H1 (cell line): ENCODE data around the gene CHAT. TPM values are rescaled to one million over a fixed set of nuclear protein-coding genes. Genes with fewer than 3 reads are reported as not detected.

Experiments
- CTCF ChIA-PET: fragments of 300-600 bp; sonication (Branson Sonifier 250); formaldehyde crosslinking; loops from one replicate; lab custom pipeline; 2021; ENCODE audit not compliant: partially characterized antibody; lab: Charles Lee
- POLR2A ChIA-PET: fragments of 300-600 bp; sonication (Branson Sonifier 250); formaldehyde crosslinking; loops from one replicate; lab custom pipeline; 2021; ENCODE audit warnings: inconsistent platforms; ENCODE audit not compliant: partially characterized antibody; lab: Charles Lee
- DNase-seq, 2 experiments: peaks; one replicate each; pipeline versions ENCODE4 v3.0.0 to v3.0.0-alpha.2; 2010 to 2022; ENCODE audit warnings: low spot score in 2 of 2, low read depth in 1 of 2, mixed read lengths in 1 of 2
- FAIRE-seq: peaks from 2 replicates; lab custom pipeline; 2011; peaks lifted over from hg19 to GRCh38; lab: Jason Lieb, UNC
- H2AFZ ChIP-seq: 2 replicates; pipeline ENCODE4 v1.8.1; 2012; ENCODE audit warnings: low read length, inconsistent platforms
- H2AK5ac ChIP-seq: 2 replicates; pipeline ENCODE4 v1.6.1; 2013; ENCODE audit warnings: low read depth, low read length
- H2BK120ac ChIP-seq: replicated peaks from 2 replicates; pipeline ENCODE3; 2013; ENCODE audit warnings: low read depth, low read length, inconsistent platforms
- H2BK12ac ChIP-seq: 2 replicates; pipeline ENCODE4 v1.6.1; 2013; ENCODE audit warnings: low read depth, low read length
- H2BK15ac ChIP-seq: 2 replicates; pipeline ENCODE4 v1.6.1; 2013; ENCODE audit warnings: low read length
- H2BK20ac ChIP-seq: 2 replicates; pipeline ENCODE4 v1.6.1; 2013; ENCODE audit warnings: low read length
- H2BK5ac ChIP-seq: 2 replicates; pipeline ENCODE4 v1.6.1; 2013; ENCODE audit warnings: low read depth, low read length
- H3K14ac ChIP-seq: 2 replicates; pipeline ENCODE4 v1.6.1; 2013; ENCODE audit warnings: inconsistent platforms; ENCODE audit not compliant: insufficient read length
- H3K18ac ChIP-seq: 2 replicates; pipeline ENCODE4 v1.6.1; 2013; ENCODE audit warnings: low read length; ENCODE audit errors: extremely low read depth
- H3K23ac ChIP-seq: 2 replicates; pipeline ENCODE4 v1.6.1; 2013; ENCODE audit warnings: inconsistent platforms; ENCODE audit not compliant: insufficient read length
- H3K23me2 ChIP-seq: 2 replicates; pipeline ENCODE4 v1.6.1; 2013; ENCODE audit warnings: low read depth, low read length
- H3K27ac ChIP-seq: 2 replicates; pipeline ENCODE4 v1.6.1; 2011; ENCODE audit warnings: low read depth, low read length, inconsistent platforms
- H3K27me3 ChIP-seq, 4 experiments: replicated peaks in 1 of 4; 1 replicate in 1 of 4; 2 replicates in 3 of 4; pipeline versions ENCODE4 v1.6.1 to v1.8.1; 2011 to 2013; ENCODE audit warnings: low read length in 3 of 4, mild to moderate bottlenecking in 3 of 4, inconsistent platforms in 2 of 4, mixed read lengths in 2 of 4, moderate library complexity in 1 of 4; ENCODE audit not compliant: control insufficient read depth in 3 of 4, insufficient read depth in 3 of 4; ENCODE audit errors: extremely low read depth in 1 of 4
- H3K36me3 ChIP-seq, 4 experiments: 2 replicates each; pipeline versions ENCODE4 v1.6.1 to v1.8.1; 2011 to 2013; ENCODE audit warnings: mild to moderate bottlenecking in 4 of 4, low read length in 3 of 4, moderate library complexity in 2 of 4, control low read depth in 1 of 4, inconsistent platforms in 1 of 4; ENCODE audit not compliant: insufficient read depth in 4 of 4, control insufficient read depth in 2 of 4
- H3K4ac ChIP-seq: replicated peaks from 2 replicates; pipeline ENCODE3; 2013; ENCODE audit warnings: low read length, low read depth, mixed read lengths, inconsistent platforms; ENCODE audit not compliant: insufficient read length
- H3K4me1 ChIP-seq, 4 experiments: replicated peaks in 1 of 4; 1 replicate in 1 of 4; 2 replicates in 3 of 4; pipeline versions ENCODE4 v1.6.1 to v1.8.1; 2011 to 2013; ENCODE audit warnings: low read length in 3 of 4, inconsistent platforms in 2 of 4, mixed read lengths in 1 of 4; ENCODE audit not compliant: insufficient read depth in 4 of 4, control insufficient read depth in 3 of 4
- H3K4me2 ChIP-seq, 2 experiments: 2 replicates each; pipeline versions ENCODE4 v1.6.1 to v1.8.1; 2011 to 2013; ENCODE audit warnings: low read depth in 2 of 2, low read length in 2 of 2, control low read depth in 1 of 2, inconsistent platforms in 1 of 2, mild to moderate bottlenecking in 1 of 2; ENCODE audit not compliant: insufficient read depth in 1 of 2
- H3K4me3 ChIP-seq, 4 experiments: fragments of 200-600, 300-600 bp in 1 of 4; sonication (generic), shearing (Covaris generic), sonication (Bioruptor Twin) in 1 of 4; 2 replicates each; pipeline versions ENCODE4 v1.5.1 to v1.8.1; 2011 to 2016; ENCODE audit warnings: low read length in 4 of 4, low read depth in 3 of 4, control low read depth in 2 of 4, inconsistent platforms in 2 of 4, mild to moderate bottlenecking in 2 of 4, mixed read lengths in 1 of 4, moderate library complexity in 1 of 4; ENCODE audit not compliant: insufficient read depth in 2 of 4; ENCODE audit errors: extremely low read depth in 1 of 4
- H3K56ac ChIP-seq: replicated peaks from 2 replicates; pipeline ENCODE3; 2013; ENCODE audit warnings: low read depth, mild to moderate bottlenecking, mixed read lengths, low read length, inconsistent platforms; ENCODE audit not compliant: insufficient read length
- H3K79me1 ChIP-seq: 2 replicates; pipeline ENCODE4 v1.6.1; 2013; ENCODE audit warnings: low read depth, low read length, control low read depth
- H3K79me2 ChIP-seq, 2 experiments: 2 replicates each; pipeline versions ENCODE4 v1.6.1 to v1.8.1; 2012 to 2013; ENCODE audit warnings: low read length in 2 of 2, mild to moderate bottlenecking in 2 of 2, inconsistent platforms in 1 of 2; ENCODE audit not compliant: insufficient read depth in 2 of 2, control insufficient read depth in 1 of 2
- H3K9ac ChIP-seq, 4 experiments: replicated peaks in 1 of 4; 1 replicate in 1 of 4; 2 replicates in 3 of 4; pipeline versions ENCODE4 v1.6.1 to v1.8.1; 2011 to 2013; ENCODE audit warnings: low read depth in 3 of 4, low read length in 3 of 4, control low read depth in 2 of 4, mild to moderate bottlenecking in 2 of 4, moderate library complexity in 2 of 4, inconsistent platforms in 1 of 4; ENCODE audit errors: extremely low read depth in 1 of 4
- H3K9me3 ChIP-seq, 2 experiments: 2 replicates each; pipeline versions ENCODE4 v1.6.1 to v1.8.1; 2012 to 2013; ENCODE audit warnings: mild to moderate bottlenecking in 2 of 2, moderate library complexity in 2 of 2, control low read depth in 1 of 2, inconsistent platforms in 1 of 2, low read depth in 1 of 2, low read length in 1 of 2, mixed read lengths in 1 of 2; ENCODE audit not compliant: insufficient read depth in 2 of 2
- H4K20me1 ChIP-seq, 2 experiments: replicated peaks in 1 of 2; 2 replicates each; pipeline versions ENCODE3 to v1.8.1; 2011 to 2013; ENCODE audit warnings: inconsistent platforms in 2 of 2, low read length in 2 of 2, mild to moderate bottlenecking in 1 of 2; ENCODE audit not compliant: insufficient read depth in 2 of 2, control insufficient read depth in 1 of 2
- H4K5ac ChIP-seq: 2 replicates; pipeline ENCODE4 v1.6.1; 2013; ENCODE audit warnings: low read length, low read depth, mixed read lengths, inconsistent platforms; ENCODE audit not compliant: insufficient read length
- H4K8ac ChIP-seq: 2 replicates; pipeline ENCODE4 v1.8.0; 2013; ENCODE audit warnings: mild to moderate bottlenecking, moderate library complexity, low read length, inconsistent platforms; ENCODE audit not compliant: insufficient read depth; ENCODE audit errors: extremely low read depth
- H4K91ac ChIP-seq: replicated peaks from 2 replicates; pipeline ENCODE3; 2013; ENCODE audit warnings: low read length, mixed read lengths, inconsistent platforms; ENCODE audit not compliant: insufficient read length
- CBX5 ChIP-seq: fragments of 300-800, 300-1000 bp; sonication (generic); IDR thresholded peaks from 2 replicates; pipeline ENCODE4 v1.7.1; 2016; ENCODE audit warnings: antibody characterized with exemption, low read length, low read depth
- CREB1 ChIP-seq: IDR thresholded peaks from 2 replicates; pipeline ENCODE4 v1.6.1; 2012; ENCODE audit warnings: inconsistent platforms
- GABPA ChIP-seq: IDR thresholded peaks from 2 replicates; pipeline ENCODE4 v1.6.1; 2011; ENCODE audit warnings: mild to moderate bottlenecking, low read length, moderate library complexity, borderline replicate concordance; ENCODE audit not compliant: insufficient read depth
- POLR2A ChIP-seq, 2 experiments: IDR thresholded peaks; 1 replicate in 1 of 2; 2 replicates in 1 of 2; pipeline ENCODE4 v1.6.1; 2011; ENCODE audit warnings: low read depth in 2 of 2, low read length in 2 of 2, mild to moderate bottlenecking in 2 of 2; ENCODE audit errors: control extremely low read depth in 1 of 2
- RAD21 ChIP-seq, 2 experiments: IDR thresholded peaks in 1 of 2; conservative IDR thresholded peaks in 1 of 2; 2 replicates each; pipeline ENCODE4 v1.6.1; 2011; ENCODE audit warnings: low read depth in 2 of 2, low read length in 2 of 2, improper control_type of control experiment in 1 of 2, inconsistent platforms in 1 of 2, mild to moderate bottlenecking in 1 of 2, moderate library complexity in 1 of 2
- RBBP5 ChIP-seq: IDR thresholded peaks from 2 replicates; pipeline ENCODE4 v1.7.1; 2012; ENCODE audit warnings: low read depth, mild to moderate bottlenecking, inconsistent platforms, low read length, moderate library complexity, borderline replicate concordance
- TEAD4 ChIP-seq: IDR thresholded peaks from 2 replicates; pipeline ENCODE4 v1.6.1; 2012; ENCODE audit warnings: low read depth, low read length, inconsistent platforms, mixed read lengths
- YY1 ChIP-seq: IDR thresholded peaks from 2 replicates; pipeline ENCODE4 v1.6.1; 2011; ENCODE audit warnings: low read depth, mild to moderate bottlenecking, low read length
- WGBS, 2 experiments: shearing (Covaris generic) in 1 of 2; methylation state at CpG; one replicate each; pipeline versions ENCODE4 v1.1.6 to v1.1.7; 2013 to 2015; ENCODE audit warnings: low lambda C conversion rate in 2 of 2, mixed read lengths in 2 of 2, inconsistent platforms in 1 of 2, low coverage in 1 of 2, missing lambda C conversion rate in 1 of 2; ENCODE audit not compliant: insufficient replicate concordance in 2 of 2, insufficient coverage in 1 of 2, insufficient read length in 1 of 2; ENCODE audit errors: extremely low coverage in 1 of 2, missing lambda C conversion rate in 1 of 2; 5-methylcytosine and 5-hydroxymethylcytosine counted together
- polyA plus RNA-seq, 7 experiments: library from polyadenylated mRNA; depleted of rRNA in 3 of 7; stranded (reverse) in 5 of 7; unstranded in 2 of 7; fragments of >200 nt in 5 of 7; fragments of 200-250 nt in 2 of 7; gene quantifications; 1 replicate in 5 of 7; 2 replicates in 1 of 7; 4 replicates in 1 of 7; pipeline versions ENCODE4 v1.2.1 to v1.2.3, GENCODE V29; 2011 to 2013; ENCODE audit warnings: missing spikeins in 2 of 7, mixed read lengths in 2 of 7
- total RNA-seq: library from RNA; stranded (reverse); fragmentation: NEBNext Ultra II Directional; extraction: Animal tissue kit (Norgen Biotek cat#: 25700); gene quantifications from 2 replicates; pipeline ENCODE4 v1.2.1, GENCODE V29; 2021
- TF ChIP-seq, protein P1 (sequence below), 3 experiments: IDR thresholded peaks; 1 replicate in 2 of 3; 2 replicates in 1 of 3; pipeline versions ENCODE4 v1.5.1 to v1.6.1; 2011; ENCODE audit warnings: low read length in 3 of 3, mild to moderate bottlenecking in 3 of 3, inconsistent platforms in 2 of 3, low read depth in 1 of 3, moderate library complexity in 1 of 3; ENCODE audit not compliant: insufficient read depth in 1 of 3; ENCODE audit errors: control extremely low read depth in 1 of 3

CHAT gene
- total and polyA plus RNA-seq, 2 of the 8 experiments (the other 6 are each of a cell fraction or from before 2014, with no cell fraction given): not detected

DNA sequence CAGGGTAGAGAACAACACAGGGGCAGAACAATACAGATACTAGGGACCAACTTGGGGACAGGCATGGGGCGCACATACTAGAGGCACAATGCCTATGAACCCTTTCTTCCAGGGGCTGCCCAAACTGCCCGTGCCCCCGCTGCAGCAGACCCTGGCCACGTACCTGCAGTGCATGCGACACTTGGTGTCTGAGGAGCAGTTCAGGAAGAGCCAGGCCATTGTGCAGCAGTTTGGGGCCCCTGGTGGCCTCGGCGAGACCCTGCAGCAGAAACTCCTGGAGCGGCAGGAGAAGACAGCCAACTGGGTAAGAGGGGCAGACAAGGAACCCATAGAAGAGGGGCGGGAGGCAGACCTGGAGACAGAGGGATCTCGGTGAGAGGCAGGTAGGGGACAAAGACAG is 5.8 kb downstream of the CHAT start:
- no peak overlapping the region for H2AK5ac ChIP-seq
- H3K23me2 ChIP-seq: peaks cover 1% of the 10 kb centered on the region; the same call in 1 of the 2 replicates
- H3K4me3 ChIP-seq: no peak overlapping the region
- H3K36me3 ChIP-seq: no peaks in the 10 kb centered on the region
- H4K8ac ChIP-seq: no peak overlapping the region
- H2BK15ac ChIP-seq: no peak overlapping the region
- POLR2A ChIA-PET: no interaction called here
- H3K56ac ChIP-seq: no peak overlapping the region
- no peak overlapping the region for H3K18ac ChIP-seq
- 81% methylated on average over 9 of the region's 10 CpGs; no CpG with 5 or more reads in 1 of the 2 experiments for whole genome bisulfite sequencing, 2 experiments
- FAIRE-seq (no peak), DNase-seq (no peak)
- no peak overlapping the region for H4K91ac ChIP-seq
- no peak overlapping the region for H3K14ac ChIP-seq
- no peak overlapping the region for H2BK20ac ChIP-seq
- CTCF ChIA-PET: interaction anchor here (0.7 to 5.0 kb wide), 11 partner anchors 10 to 125 kb away, joined by 3 to 32 read pairs (median 3); partner anchors contain the start of gene SLC18A3
- H3K79me1 ChIP-seq: no peaks in the 10 kb centered on the region
- no peak overlapping the region for H2BK120ac ChIP-seq
- H3K4ac ChIP-seq: no peak overlapping the region
- H3K23ac ChIP-seq: no peak overlapping the region
- H2BK12ac ChIP-seq: no peak overlapping the region
- peaks cover 0 to 3% (median under 1%) of the 10 kb centered on the region in 4 experiments; a peak in 3 of 7 replicates for H3K4me1 ChIP-seq
- no peak overlapping the region for H4K5ac ChIP-seq
- no peak overlapping the region for H3K9ac ChIP-seq
- no peaks in the 10 kb centered on the region for H3K79me2 ChIP-seq
- TF ChIP-seq POLR2A (IDR thresholded peaks at IDR 0.05; ENCODE audit: control extremely low read depth in 1 of 2, low read depth in 2 of 2, low read length in 2 of 2): no peak
- TF ChIP-seq CBX5: no peak
- TF ChIP-seq CREB1: no peak
- TF ChIP-seq GABPA: no peak
- TF ChIP-seq, protein P1, sequence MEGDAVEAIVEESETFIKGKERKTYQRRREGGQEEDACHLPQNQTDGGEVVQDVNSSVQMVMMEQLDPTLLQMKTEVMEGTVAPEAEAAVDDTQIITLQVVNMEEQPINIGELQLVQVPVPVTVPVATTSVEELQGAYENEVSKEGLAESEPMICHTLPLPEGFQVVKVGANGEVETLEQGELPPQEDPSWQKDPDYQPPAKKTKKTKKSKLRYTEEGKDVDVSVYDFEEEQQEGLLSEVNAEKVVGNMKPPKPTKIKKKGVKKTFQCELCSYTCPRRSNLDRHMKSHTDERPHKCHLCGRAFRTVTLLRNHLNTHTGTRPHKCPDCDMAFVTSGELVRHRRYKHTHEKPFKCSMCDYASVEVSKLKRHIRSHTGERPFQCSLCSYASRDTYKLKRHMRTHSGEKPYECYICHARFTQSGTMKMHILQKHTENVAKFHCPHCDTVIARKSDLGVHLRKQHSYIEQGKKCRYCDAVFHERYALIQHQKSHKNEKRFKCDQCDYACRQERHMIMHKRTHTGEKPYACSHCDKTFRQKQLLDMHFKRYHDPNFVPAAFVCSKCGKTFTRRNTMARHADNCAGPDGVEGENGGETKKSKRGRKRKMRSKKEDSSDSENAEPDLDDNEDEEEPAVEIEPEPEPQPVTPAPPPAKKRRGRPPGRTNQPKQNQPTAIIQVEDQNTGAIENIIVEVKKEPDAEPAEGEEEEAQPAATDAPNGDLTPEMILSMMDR (IDR thresholded peaks at IDR 0.05; ENCODE audit: control extremely low read depth in 1 of 3, insufficient read depth in 1 of 3, low read depth in 1 of 3, low read length in 3 of 3): peak; percentile 47 to 54 (median 52)
- TF ChIP-seq RBBP5: no peak
- no peak for TF ChIP-seq YY1
- no peak for TF ChIP-seq TEAD4
- TF ChIP-seq RAD21 (IDR thresholded peaks at IDR 0.05 in 1 of 2, conservative IDR thresholded peaks at IDR 0.05 in 1 of 2; ENCODE audit: low read depth in 2 of 2, low read length in 2 of 2): peak; percentile 28 to 51; a peak in 3 of 4 replicates
- peaks cover 17 to 40% (median 35%) of the 10 kb centered on the region in 4 experiments for H3K27me3 ChIP-seq
- H4K20me1 ChIP-seq: peaks cover 3 to 6% of the 10 kb centered on the region in 2 experiments
- no peaks in the 10 kb centered on the region for H3K9me3 ChIP-seq
- no peak overlapping the region for H3K4me2 ChIP-seq
- H3K27ac ChIP-seq: no peak overlapping the region
- H2BK5ac ChIP-seq: no peak overlapping the region
- no peak overlapping the region for H2AFZ ChIP-seq
